HepG2 (cell line): ENCODE data around the gene TBC1D24. TPM values are rescaled to one million over a fixed set of nuclear protein-coding genes. Genes with fewer than 3 reads are reported as not detected.

Source experiments
- ATAC-seq: fragments of 200-7000 bp; cut with Tn5 transposase; 3 replicates; pipeline ENCODE4 v1.9.1; 2020; ENCODE audit warnings: mild to moderate bottlenecking, moderate library complexity
- BruUV-seq: library from RNA; stranded (reverse); fragments of 400-500 nt; replicated peaks from 2 replicates; lab custom pipeline; 2021; lab: Mats Ljungman, UMichigan
- CTCF ChIA-PET: fragments of 300-600 bp; formaldehyde crosslinking; extraction: SDS; loops from one replicate; lab custom pipeline; 2021; ENCODE audit warnings: low total read pairs, inconsistent platforms, low intra/inter-chr PET ratio; lab: Yijun Ruan, JAX
- POLR2A ChIA-PET: fragments of 350-600 bp; sonication (Branson Sonifier 250); formaldehyde crosslinking; loops from one replicate; lab custom pipeline; 2020; ENCODE audit warnings: antibody characterized with exemption, inconsistent platforms; lab: Yijun Ruan, JAX
- DNase-seq: peaks from one replicate; pipeline ENCODE4 v3.0.0-alpha.2; 2015; ENCODE audit warnings: low spot score
- FAIRE-seq: peaks from 3 replicates; lab custom pipeline; 2011; peaks lifted over from hg19 to GRCh38; lab: Jason Lieb, UNC
- H2AFZ ChIP-seq: one replicate; pipeline ENCODE4 v1.6.1; 2011; ENCODE audit warnings: low read length, inconsistent platforms
- H3K27ac ChIP-seq: fragments of 300-600 bp; 3 replicates; pipeline ENCODE4 v1.8.0; 2011; ENCODE audit warnings: mixed run types, mild to moderate bottlenecking, mixed read lengths, low read length, inconsistent platforms; ENCODE audit not compliant: insufficient read depth; ENCODE audit errors: extremely low read length
- H3K27me3 ChIP-seq, 2 experiments: fragments of 200-600 bp in 1 of 2; 2 replicates in 1 of 2; 3 replicates in 1 of 2; pipeline versions ENCODE4 v1.6.0 to v1.8.0; 2011; ENCODE audit warnings: low read length in 2 of 2, mild to moderate bottlenecking in 2 of 2, moderate library complexity in 2 of 2, inconsistent platforms in 1 of 2; ENCODE audit not compliant: insufficient read depth in 2 of 2, control insufficient read depth in 1 of 2
- H3K36me3 ChIP-seq, 2 experiments: fragments of 200-600 bp in 1 of 2; replicated peaks in 1 of 2; 2 replicates in 1 of 2; 3 replicates in 1 of 2; pipeline versions ENCODE4 v1.5.1 to v1.8.0; 2011; ENCODE audit warnings: low read length in 2 of 2, inconsistent platforms in 1 of 2; ENCODE audit not compliant: insufficient read depth in 2 of 2, control insufficient read depth in 1 of 2
- H3K4me1 ChIP-seq: 2 replicates; pipeline ENCODE4 v1.5.1; 2012; ENCODE audit warnings: low read length, inconsistent platforms; ENCODE audit not compliant: insufficient read depth
- H3K4me2 ChIP-seq: 2 replicates; pipeline ENCODE4 v1.6.0; 2011; ENCODE audit warnings: low read depth, low read length, inconsistent platforms
- H3K4me3 ChIP-seq, 3 experiments: fragments of 200-600 bp in 1 of 3; sonication (generic), shearing (Covaris generic) in 1 of 3; replicated peaks in 1 of 3; 2 replicates each; pipeline ENCODE4 v1.5.1; 2011 to 2016; ENCODE audit warnings: low read length in 3 of 3, inconsistent platforms in 2 of 3, low read depth in 2 of 3, mild to moderate bottlenecking in 2 of 3, control low read depth in 1 of 3, mixed read lengths in 1 of 3; ENCODE audit not compliant: insufficient read depth in 1 of 3
- H3K79me2 ChIP-seq: one replicate; pipeline ENCODE4 v1.6.1; 2011; ENCODE audit warnings: low read length, inconsistent platforms; ENCODE audit not compliant: insufficient read depth
- H3K9ac ChIP-seq: 2 replicates; pipeline ENCODE4 v1.6.0; 2011; ENCODE audit warnings: mild to moderate bottlenecking, low read depth, low read length, inconsistent platforms; ENCODE audit not compliant: insufficient read depth
- H3K9me3 ChIP-seq: 2 replicates; pipeline ENCODE4 v1.5.1; 2012; ENCODE audit warnings: mild to moderate bottlenecking, low read length
- H4K20me1 ChIP-seq: 2 replicates; pipeline ENCODE4 v1.6.0; 2011; ENCODE audit warnings: inconsistent platforms, mild to moderate bottlenecking, low read length, moderate library complexity; ENCODE audit not compliant: insufficient read depth
- ARNT ChIP-seq: fragments of 450-650 bp; IDR thresholded peaks from 2 replicates; pipeline ENCODE4 v1.6.1; 2017
- ASH2L ChIP-seq: fragments of 300-600, 200-600 bp; sonication (generic); IDR thresholded peaks from 2 replicates; pipeline ENCODE4 v1.7.0; 2017; ENCODE audit warnings: low read depth, mild to moderate bottlenecking, moderate library complexity, mixed read lengths, low read length; ENCODE audit not compliant: insufficient read length
- CBX2 ChIP-seq, 2 experiments: fragments of 200-600 bp in 1 of 2; sonication (generic); formaldehyde crosslinking in 1 of 2; IDR thresholded peaks; 2 replicates each; pipeline versions ENCODE4 v1.7.0 to v1.8.1; 2018 to 2022; ENCODE audit warnings: low read depth in 2 of 2, low read length in 1 of 2, mild to moderate bottlenecking in 1 of 2, missing genetic modification reagents in 1 of 2
- FOXM1 ChIP-seq: sonication (generic); formaldehyde crosslinking; IDR thresholded peaks from 2 replicates; pipeline ENCODE4 v1.5.0; 2020; ENCODE audit warnings: missing genetic modification reagents
- MAFG ChIP-seq: sonication (generic); formaldehyde crosslinking; IDR thresholded peaks from 2 replicates; pipeline ENCODE4 v1.5.1; 2020; ENCODE audit warnings: mild to moderate bottlenecking, missing genetic modification reagents
- MYNN ChIP-seq: sonication (generic); formaldehyde crosslinking; IDR thresholded peaks from 2 replicates; pipeline ENCODE4 v1.4.0; 2020; ENCODE audit warnings: mild to moderate bottlenecking, low read depth, missing genetic modification reagents
- NFKB2 ChIP-seq: sonication (generic); formaldehyde crosslinking; IDR thresholded peaks from 2 replicates; pipeline ENCODE4 v1.4.0; 2020; ENCODE audit warnings: missing genetic modification reagents, borderline replicate concordance
- TAF15 ChIP-seq: fragments of 200-400 bp; formaldehyde crosslinking; IDR thresholded peaks from one replicate; pipeline ENCODE4 v1.6.1; 2018; ENCODE audit warnings: mild to moderate bottlenecking, low read depth, low read length; ENCODE audit not compliant: poor library complexity, severe bottlenecking
- ZNF230 ChIP-seq: sonication (generic); formaldehyde crosslinking; IDR thresholded peaks from 2 replicates; pipeline ENCODE4 v1.4.0; 2020; ENCODE audit warnings: mild to moderate bottlenecking, missing genetic modification reagents
- ZNF510 ChIP-seq: sonication (generic); formaldehyde crosslinking; IDR thresholded peaks from 2 replicates; pipeline ENCODE4 v1.4.0; 2020; ENCODE audit warnings: low read depth, mild to moderate bottlenecking, missing genetic modification reagents
- ZSCAN20 ChIP-seq: sonication (generic); formaldehyde crosslinking; IDR thresholded peaks from 2 replicates; pipeline ENCODE4 v1.4.0; 2020; ENCODE audit warnings: missing genetic modification reagents, mild to moderate bottlenecking, borderline replicate concordance
- WGBS: methylation state at CpG from one replicate; pipeline ENCODE4 v1.1.6; 2017; ENCODE audit warnings: low lambda C conversion rate; 5-methylcytosine and 5-hydroxymethylcytosine counted together
- in situ Hi-C: cut with HindIII; loops from 2 replicates; pipeline ENCODE4 v1.10.0; 2017; ENCODE audit warnings: low pct_unique_long_range_greater_than_20kb; ENCODE audit not compliant: extremely low pct_ligation_motif_present
- intact Hi-C: fragments of 100-400 bp; cut with micrococcal nuclease; formaldehyde crosslinking; loops from one replicate; pipeline ENCODE4 v1.10.0; 2022; ENCODE audit not compliant: unreplicated experiment
- polyA plus RNA-seq, 8 experiments: library from polyadenylated mRNA; depleted of rRNA in 3 of 8; stranded (reverse) in 7 of 8; unstranded in 1 of 8; fragments of >200 nt; fragmentation: Illumina TruSeq in 4 of 8; extraction: Trizol in 4 of 8; gene quantifications; 2 replicates each; pipeline versions ENCODE4 v1.2.1 to v1.2.3, GENCODE V29; 2011 to 2016; ENCODE audit warnings: low read depth in 4 of 8, missing spikeins in 1 of 8, mixed read lengths in 1 of 8; ENCODE audit not compliant: insufficient read depth in 1 of 8
- total RNA-seq, 5 experiments: library from RNA; depleted of rRNA; stranded (reverse); fragments of >200 nt; fragmentation: Illumina TruSeq; extraction: Trizol; gene quantifications; 2 replicates each; pipeline ENCODE4 v1.2.3, GENCODE V29; 2016; ENCODE audit warnings: low read depth in 1 of 5
- TF ChIP-seq, protein P1 (sequence below), 2 experiments: sonication (generic) in 1 of 2; formaldehyde crosslinking in 1 of 2; IDR thresholded peaks; 2 replicates each; pipeline versions ENCODE4 v1.4.0 to v1.6.1; 2018 to 2020; ENCODE audit warnings: missing genetic modification reagents in 2 of 2, borderline replicate concordance in 1 of 2, low read depth in 1 of 2, mild to moderate bottlenecking in 1 of 2, missing biosample characterization in 1 of 2
- TF ChIP-seq, protein P2 (sequence below): sonication (generic); formaldehyde crosslinking; IDR thresholded peaks from 2 replicates; pipeline ENCODE4 v1.9.0; 2022; ENCODE audit warnings: low read depth, missing genetic modification reagents
- TF ChIP-seq, protein P3 (sequence below): sonication (generic); formaldehyde crosslinking; IDR thresholded peaks from 2 replicates; pipeline ENCODE4 v1.5.0; 2020; ENCODE audit warnings: missing genetic modification reagents
- TF ChIP-seq, protein P4 (sequence below): sonication (generic); formaldehyde crosslinking; IDR thresholded peaks from 2 replicates; pipeline ENCODE4 v1.5.0; 2020; ENCODE audit warnings: missing genetic modification reagents

The TBC1D24 gene
- total and polyA plus RNA-seq, 2 of the 13 experiments (the other 11 are each of a cell fraction or from before 2014, with no cell fraction given): 7.7 to 13.7 TPM

DNA sequence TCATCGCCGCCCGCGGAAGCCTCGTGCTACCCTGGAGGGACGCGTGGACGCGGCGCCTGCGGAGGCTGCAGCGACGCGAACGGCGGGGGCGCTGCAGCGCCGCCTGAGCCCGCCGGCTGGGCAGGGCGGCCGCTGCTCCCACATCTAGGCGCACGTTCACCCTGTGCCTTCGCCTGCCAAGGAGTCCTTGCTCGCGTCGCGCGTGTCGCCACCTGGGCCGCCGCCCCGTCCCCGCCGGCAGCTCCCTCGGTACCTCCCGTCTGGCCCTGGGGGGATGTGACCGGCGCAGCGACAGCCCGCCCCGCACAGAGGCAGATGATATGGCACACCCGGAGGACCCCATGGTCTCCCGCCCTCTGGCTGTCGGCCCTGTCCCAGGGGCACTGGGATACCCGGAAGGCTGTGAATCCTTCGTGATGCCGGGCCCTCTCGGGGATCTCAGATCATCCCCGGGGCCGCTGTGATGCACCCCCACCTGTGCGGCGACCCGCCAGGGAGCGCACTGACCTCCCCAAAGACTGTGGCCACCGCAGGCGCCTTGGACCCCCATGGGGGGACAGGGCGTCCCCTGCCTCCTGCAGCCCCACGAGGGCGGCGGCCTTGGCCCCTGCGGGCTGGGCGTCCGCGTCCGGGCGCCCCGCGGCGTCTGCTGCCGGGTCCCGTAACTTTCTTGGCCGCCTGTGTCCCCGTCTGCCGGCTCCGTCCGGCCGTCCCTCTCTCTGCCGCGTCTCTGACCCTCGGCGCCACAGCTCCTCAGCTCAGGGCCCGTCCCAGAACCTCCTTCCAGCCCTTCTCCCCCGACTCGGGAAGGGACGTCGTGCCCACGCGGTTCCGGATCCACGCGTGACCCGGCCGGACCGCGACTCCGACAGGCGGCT lies 689 bp upstream of the TBC1D24 start:
- ChIA-PET CTCF (interaction anchor here (1.4 kb wide), 1 partner anchor 27 kb away, joined by 3 read pairs; no protein-coding TSS in a partner anchor), POLR2A (interaction anchor here (0.5 to 1.6 kb wide), 6 partner anchors 10 to 61 kb away, joined by 3 to 6 read pairs (median 4); partner anchors contain the start of genes AMDHD2 and TEDC2)
- peaks cover 14% of the 10 kb centered on the region for H4K20me1 ChIP-seq
- peaks cover 1 to 2% of the 10 kb centered on the region in 2 experiments; a peak in 1 of 5 replicates for H3K36me3 ChIP-seq
- H3K27me3 ChIP-seq: peaks cover 8 to 16% of the 10 kb centered on the region in 2 experiments
- peak; percentile 26 for ATAC-seq
- peak overlapping the region; percentile 79 to 92 (median 85) for H3K4me3 ChIP-seq
- in situ Hi-C loops (no loop called here), intact Hi-C loops (loop anchor here (5.0 kb wide), 1 partner anchor 42 kb away; no protein-coding TSS in a partner anchor)
- WGBS: no CpG with 5 or more reads among the region's 100 CpGs
- H3K4me2 ChIP-seq: peak overlapping the region; percentile 89
- DNase-seq: no peak
- peaks cover 16% of the 10 kb centered on the region for H3K79me2 ChIP-seq
- no peaks in the 10 kb centered on the region for H3K9me3 ChIP-seq
- peaks cover 68% of the 10 kb centered on the region for H3K4me1 ChIP-seq
- H3K9ac ChIP-seq: peak overlapping the region; percentile 75
- no TSS peak for BruUV-seq
- FAIRE-seq: no peak
- H2AFZ ChIP-seq: no peak overlapping the region
- H3K27ac ChIP-seq: peak overlapping the region; percentile 58
- no peak for TF ChIP-seq MYNN
- TF ChIP-seq TAF15: no peak
- TF ChIP-seq, protein P1, sequence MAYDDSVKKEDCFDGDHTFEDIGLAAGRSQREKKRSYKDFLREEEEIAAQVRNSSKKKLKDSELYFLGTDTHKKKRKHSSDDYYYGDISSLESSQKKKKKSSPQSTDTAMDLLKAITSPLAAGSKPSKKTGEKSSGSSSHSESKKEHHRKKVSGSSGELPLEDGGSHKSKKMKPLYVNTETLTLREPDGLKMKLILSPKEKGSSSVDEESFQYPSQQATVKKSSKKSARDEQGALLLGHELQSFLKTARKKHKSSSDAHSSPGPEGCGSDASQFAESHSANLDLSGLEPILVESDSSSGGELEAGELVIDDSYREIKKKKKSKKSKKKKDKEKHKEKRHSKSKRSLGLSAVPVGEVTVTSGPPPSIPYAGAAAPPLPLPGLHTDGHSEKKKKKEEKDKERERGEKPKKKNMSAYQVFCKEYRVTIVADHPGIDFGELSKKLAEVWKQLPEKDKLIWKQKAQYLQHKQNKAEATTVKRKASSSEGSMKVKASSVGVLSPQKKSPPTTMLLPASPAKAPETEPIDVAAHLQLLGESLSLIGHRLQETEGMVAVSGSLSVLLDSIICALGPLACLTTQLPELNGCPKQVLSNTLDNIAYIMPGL (CRISPR knock-in tag; IDR thresholded peaks at IDR 0.05; ENCODE audit: borderline replicate concordance in 1 of 2, low read depth in 1 of 2): peak; percentile 57 to 69; a peak in 3 of 4 replicates
- TF ChIP-seq MAFG (CRISPR knock-in tag): no peak
- TF ChIP-seq, protein P2, sequence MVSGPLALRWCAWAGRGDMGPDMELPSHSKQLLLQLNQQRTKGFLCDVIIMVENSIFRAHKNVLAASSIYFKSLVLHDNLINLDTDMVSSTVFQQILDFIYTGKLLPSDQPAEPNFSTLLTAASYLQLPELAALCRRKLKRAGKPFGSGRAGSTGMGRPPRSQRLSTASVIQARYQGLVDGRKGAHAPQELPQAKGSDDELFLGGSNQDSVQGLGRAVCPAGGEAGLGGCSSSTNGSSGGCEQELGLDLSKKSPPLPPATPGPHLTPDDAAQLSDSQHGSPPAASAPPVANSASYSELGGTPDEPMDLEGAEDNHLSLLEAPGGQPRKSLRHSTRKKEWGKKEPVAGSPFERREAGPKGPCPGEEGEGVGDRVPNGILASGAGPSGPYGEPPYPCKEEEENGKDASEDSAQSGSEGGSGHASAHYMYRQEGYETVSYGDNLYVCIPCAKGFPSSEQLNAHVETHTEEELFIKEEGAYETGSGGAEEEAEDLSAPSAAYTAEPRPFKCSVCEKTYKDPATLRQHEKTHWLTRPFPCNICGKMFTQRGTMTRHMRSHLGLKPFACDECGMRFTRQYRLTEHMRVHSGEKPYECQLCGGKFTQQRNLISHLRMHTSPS (CRISPR knock-in tag): peak; percentile 23; the same call in 1 of the 2 replicates
- TF ChIP-seq ZNF510 (CRISPR knock-in tag): no peak
- no peak for TF ChIP-seq NFKB2 (CRISPR knock-in tag)
- no peak for TF ChIP-seq FOXM1 (CRISPR knock-in tag)
- no peak for TF ChIP-seq CBX2 (IDR thresholded peaks at IDR 0.05; ENCODE audit: low read depth, low read length)
- no peak for TF ChIP-seq CBX2 (CRISPR knock-in tag; IDR thresholded peaks at IDR 0.05; ENCODE audit: low read depth)
- TF ChIP-seq ARNT: no peak
- peak; percentile 35 for TF ChIP-seq ASH2L
- TF ChIP-seq, protein P3, sequence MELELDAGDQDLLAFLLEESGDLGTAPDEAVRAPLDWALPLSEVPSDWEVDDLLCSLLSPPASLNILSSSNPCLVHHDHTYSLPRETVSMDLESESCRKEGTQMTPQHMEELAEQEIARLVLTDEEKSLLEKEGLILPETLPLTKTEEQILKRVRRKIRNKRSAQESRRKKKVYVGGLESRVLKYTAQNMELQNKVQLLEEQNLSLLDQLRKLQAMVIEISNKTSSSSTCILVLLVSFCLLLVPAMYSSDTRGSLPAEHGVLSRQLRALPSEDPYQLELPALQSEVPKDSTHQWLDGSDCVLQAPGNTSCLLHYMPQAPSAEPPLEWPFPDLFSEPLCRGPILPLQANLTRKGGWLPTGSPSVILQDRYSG: no peak
- TF ChIP-seq, protein P4, sequence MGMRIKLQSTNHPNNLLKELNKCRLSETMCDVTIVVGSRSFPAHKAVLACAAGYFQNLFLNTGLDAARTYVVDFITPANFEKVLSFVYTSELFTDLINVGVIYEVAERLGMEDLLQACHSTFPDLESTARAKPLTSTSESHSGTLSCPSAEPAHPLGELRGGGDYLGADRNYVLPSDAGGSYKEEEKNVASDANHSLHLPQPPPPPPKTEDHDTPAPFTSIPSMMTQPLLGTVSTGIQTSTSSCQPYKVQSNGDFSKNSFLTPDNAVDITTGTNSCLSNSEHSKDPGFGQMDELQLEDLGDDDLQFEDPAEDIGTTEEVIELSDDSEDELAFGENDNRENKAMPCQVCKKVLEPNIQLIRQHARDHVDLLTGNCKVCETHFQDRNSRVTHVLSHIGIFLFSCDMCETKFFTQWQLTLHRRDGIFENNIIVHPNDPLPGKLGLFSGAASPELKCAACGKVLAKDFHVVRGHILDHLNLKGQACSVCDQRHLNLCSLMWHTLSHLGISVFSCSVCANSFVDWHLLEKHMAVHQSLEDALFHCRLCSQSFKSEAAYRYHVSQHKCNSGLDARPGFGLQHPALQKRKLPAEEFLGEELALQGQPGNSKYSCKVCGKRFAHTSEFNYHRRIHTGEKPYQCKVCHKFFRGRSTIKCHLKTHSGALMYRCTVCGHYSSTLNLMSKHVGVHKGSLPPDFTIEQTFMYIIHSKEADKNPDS (CRISPR knock-in tag): no peak
- TF ChIP-seq ZSCAN20 (CRISPR knock-in tag): no peak; the same call in 1 of the 2 replicates
- TF ChIP-seq ZNF230: no peak
